OCI-LY3 (cell line): ENCODE results near the gene OLIG2.

Experiments used
- EZH2phosphoT487 ChIP-seq: fragments of 200-600 bp; shearing (Covaris generic); IDR thresholded peaks from 2 replicates; pipeline ENCODE4 v1.6.1; 2018; ENCODE audit warnings: antibody characterized with exemption, mixed run types, low read depth
- TF ChIP-seq, protein P1 (sequence below): fragments of 200-600, 300-600 bp; sonication (generic); IDR thresholded peaks from 2 replicates; pipeline ENCODE4 v1.5.1; 2014; ENCODE audit warnings: antibody characterized with exemption, low read length, low read depth

DNA sequence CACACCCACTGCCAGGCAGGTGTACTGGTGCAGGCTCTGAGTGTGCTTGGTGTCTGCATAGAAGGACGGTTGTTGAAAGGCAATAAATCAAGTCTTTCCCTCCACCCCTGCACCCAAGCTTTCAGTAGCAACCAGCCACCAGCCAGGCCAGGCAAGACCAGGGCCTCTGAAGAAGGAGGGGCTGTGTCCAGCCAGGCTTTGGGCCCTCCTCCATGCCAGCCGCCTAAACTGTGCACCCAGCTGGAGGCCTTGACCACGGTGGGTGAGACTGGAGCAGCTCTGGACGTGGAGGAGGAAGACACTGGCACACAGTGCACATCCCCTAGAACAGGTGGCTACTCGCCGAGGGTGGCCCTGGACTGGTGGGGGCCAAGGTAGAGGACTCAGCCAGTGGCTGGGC, 4.9 kb downstream of the OLIG2 start:
- TF ChIP-seq, protein P1, sequence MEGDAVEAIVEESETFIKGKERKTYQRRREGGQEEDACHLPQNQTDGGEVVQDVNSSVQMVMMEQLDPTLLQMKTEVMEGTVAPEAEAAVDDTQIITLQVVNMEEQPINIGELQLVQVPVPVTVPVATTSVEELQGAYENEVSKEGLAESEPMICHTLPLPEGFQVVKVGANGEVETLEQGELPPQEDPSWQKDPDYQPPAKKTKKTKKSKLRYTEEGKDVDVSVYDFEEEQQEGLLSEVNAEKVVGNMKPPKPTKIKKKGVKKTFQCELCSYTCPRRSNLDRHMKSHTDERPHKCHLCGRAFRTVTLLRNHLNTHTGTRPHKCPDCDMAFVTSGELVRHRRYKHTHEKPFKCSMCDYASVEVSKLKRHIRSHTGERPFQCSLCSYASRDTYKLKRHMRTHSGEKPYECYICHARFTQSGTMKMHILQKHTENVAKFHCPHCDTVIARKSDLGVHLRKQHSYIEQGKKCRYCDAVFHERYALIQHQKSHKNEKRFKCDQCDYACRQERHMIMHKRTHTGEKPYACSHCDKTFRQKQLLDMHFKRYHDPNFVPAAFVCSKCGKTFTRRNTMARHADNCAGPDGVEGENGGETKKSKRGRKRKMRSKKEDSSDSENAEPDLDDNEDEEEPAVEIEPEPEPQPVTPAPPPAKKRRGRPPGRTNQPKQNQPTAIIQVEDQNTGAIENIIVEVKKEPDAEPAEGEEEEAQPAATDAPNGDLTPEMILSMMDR, result no peak
- TF ChIP-seq EZH2phosphoT487, result no peak
